GM10266 (cell line): ENCODE measurements around the gene RAB11FIP5.

Source experiments
- DNase-seq: peaks from one replicate; pipeline ENCODE4 v3.0.0; 2012; ENCODE audit errors: extremely low spot score
- TF ChIP-seq, protein P1 (sequence below): IDR thresholded peaks from 2 replicates; pipeline ENCODE4 v1.5.1; 2012; ENCODE audit warnings: mild to moderate bottlenecking, low read depth; ENCODE audit not compliant: control insufficient read depth, insufficient read depth; ENCODE audit errors: missing control alignments

Gene RAB11FIP5

DNA sequence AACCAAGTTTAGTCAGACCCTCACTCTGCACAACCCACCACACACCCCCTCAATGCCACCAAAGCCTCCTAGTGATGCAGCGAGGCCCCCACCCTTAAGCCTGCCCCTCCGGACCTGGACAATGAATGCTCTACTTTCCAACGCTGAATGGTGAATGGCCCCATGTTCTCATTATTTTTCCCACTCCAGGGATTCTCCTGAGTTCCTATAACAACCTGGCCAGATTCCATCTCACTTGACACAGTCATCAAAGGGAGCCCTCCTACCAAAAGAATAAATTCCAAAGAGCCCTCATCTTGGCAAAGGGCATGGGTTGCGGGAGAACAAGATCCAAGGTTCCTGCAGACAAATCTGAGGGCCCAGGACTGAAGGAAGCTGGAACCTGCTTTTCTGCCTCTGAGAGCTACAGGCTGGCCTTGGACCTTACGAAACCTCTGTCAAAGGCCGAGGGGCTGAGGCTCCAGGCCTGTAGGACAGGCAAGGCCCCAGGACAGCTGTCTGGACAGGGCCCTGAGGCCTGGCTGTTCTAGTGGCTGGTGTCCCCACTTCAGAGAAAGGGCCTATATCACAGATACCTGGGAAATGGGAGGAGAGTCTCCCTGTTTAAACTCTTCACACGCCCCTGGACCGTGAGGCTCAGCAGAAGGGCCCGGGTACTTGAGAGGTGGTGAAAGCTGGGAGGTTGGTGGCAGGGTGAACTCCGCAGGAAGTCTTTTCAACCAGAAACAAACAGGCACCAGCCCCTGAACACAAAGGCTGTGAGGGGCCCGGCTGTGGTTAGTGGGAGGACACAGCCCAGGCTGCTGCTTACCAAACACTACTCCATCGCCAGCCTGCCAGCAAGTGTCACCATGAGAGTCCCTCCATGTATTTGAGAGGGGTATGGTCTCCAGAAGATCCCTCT lies 68.6 kb downstream of the RAB11FIP5 start:
- no peak for DNase-seq
- TF ChIP-seq, protein P1, sequence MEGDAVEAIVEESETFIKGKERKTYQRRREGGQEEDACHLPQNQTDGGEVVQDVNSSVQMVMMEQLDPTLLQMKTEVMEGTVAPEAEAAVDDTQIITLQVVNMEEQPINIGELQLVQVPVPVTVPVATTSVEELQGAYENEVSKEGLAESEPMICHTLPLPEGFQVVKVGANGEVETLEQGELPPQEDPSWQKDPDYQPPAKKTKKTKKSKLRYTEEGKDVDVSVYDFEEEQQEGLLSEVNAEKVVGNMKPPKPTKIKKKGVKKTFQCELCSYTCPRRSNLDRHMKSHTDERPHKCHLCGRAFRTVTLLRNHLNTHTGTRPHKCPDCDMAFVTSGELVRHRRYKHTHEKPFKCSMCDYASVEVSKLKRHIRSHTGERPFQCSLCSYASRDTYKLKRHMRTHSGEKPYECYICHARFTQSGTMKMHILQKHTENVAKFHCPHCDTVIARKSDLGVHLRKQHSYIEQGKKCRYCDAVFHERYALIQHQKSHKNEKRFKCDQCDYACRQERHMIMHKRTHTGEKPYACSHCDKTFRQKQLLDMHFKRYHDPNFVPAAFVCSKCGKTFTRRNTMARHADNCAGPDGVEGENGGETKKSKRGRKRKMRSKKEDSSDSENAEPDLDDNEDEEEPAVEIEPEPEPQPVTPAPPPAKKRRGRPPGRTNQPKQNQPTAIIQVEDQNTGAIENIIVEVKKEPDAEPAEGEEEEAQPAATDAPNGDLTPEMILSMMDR: no peak

DNA sequence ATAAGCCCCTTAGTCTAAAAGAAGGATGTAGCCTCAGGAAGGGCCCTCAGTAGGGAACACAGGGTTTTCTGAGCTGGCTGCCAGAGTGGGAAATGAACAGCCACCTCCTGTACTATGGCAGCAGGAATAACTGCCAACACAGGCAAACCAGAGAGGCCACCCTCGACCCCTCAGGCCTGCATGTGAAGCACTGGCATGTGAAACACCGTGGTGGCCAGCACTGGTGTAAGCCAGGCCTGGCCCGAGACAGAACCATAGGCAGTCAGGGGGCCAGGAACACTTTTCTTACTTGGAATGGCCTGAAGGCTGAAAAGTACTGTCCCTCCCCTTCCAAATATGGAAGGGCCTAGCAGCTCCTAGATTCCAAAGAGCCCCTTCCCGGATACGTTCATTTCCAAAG lies 69.5 kb downstream of the RAB11FIP5 start:
- DNase-seq: no peak
- TF ChIP-seq, protein P1: no peak

DNA sequence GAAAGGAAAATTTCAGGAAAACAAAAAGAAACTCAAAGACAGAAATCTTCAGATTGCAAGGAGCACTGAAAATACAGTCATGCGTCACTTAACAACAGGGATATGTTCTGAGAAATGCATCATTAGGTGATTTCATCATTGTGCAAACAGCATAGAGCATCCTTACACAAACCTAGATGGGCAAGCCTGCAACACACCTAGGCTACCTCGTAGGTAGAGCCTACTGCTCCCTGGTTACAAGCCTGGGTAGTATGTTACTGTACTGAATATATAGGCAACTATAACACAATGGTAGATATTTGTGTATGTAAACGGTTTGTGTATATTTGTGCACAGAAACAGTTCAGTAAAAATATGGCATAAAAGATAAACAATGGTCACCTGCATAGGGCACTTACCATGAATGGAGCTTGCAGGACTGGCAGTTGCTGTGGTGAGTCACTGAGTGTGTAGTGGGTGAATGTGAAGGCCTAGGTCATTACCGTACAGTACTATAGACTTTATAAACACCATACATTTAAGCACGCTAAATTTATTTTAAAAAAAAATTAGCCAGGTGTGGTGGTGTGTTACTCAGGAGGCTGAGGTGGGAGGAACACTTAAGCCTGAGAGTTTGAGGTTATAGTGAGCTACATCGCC lies 74.7 kb downstream of the RAB11FIP5 start:
- no peak for DNase-seq
- TF ChIP-seq, protein P1: no peak

DNA sequence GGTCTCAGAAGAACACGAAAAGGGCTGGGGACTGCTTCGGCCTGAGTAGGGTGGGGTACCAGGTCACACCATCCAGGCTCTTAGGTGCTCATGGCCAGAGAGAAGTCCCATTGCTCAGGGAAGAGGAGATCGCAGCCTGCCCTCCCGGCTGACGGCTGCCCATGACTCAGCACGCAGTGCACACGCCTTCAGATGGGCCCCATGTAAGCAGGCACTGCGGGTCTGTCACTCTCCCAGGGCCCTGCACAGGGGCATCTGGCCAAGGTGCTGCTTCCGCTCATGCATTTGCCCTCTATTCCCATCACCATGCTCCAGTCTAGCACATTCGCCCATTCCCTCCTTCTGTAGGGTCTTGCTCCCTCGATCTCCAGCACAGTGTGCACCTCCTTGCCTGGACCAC lies 76.0 kb downstream of the RAB11FIP5 start:
- no peak for DNase-seq
- TF ChIP-seq, protein P1: no peak

DNA sequence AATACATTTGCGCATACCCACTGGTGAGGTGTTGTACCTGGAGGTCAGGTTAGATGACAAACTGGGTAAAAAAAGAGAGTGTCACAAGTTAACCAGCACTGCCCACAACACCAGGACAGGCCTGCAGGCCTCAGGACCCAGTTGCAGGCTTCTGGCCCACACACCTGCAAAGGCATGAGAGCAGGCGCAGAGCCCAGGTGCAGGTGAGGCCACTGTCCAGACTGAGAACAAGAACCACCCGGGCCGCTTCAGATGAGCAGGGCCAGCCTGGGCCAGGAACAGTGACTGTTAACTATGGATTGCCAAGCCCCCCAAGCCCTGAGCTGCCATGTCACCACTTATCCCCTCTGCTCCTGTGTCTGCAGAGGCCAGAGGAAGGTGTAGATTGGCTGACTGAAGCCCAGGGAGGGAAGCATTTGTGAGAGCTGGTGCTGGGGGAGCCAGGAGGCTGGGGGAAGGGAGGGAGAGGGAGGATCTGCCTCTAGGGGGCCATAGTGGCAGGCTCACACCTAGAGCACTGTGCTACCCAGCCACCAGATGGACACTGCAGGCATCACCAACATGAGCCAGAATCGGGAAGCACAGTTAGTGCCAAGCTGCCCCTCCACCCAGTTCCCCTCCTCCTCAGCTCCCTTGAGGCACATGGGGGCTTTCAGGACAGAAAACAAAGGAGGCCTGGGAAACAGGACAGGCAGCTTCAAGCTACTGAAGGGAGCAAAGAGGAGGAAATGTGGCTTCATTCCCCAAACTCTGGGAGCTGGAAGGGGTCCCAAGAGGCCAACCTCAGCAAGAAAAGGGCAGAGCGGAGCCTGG lies 76.6 kb downstream of the RAB11FIP5 start:
- no peak for DNase-seq

DNA sequence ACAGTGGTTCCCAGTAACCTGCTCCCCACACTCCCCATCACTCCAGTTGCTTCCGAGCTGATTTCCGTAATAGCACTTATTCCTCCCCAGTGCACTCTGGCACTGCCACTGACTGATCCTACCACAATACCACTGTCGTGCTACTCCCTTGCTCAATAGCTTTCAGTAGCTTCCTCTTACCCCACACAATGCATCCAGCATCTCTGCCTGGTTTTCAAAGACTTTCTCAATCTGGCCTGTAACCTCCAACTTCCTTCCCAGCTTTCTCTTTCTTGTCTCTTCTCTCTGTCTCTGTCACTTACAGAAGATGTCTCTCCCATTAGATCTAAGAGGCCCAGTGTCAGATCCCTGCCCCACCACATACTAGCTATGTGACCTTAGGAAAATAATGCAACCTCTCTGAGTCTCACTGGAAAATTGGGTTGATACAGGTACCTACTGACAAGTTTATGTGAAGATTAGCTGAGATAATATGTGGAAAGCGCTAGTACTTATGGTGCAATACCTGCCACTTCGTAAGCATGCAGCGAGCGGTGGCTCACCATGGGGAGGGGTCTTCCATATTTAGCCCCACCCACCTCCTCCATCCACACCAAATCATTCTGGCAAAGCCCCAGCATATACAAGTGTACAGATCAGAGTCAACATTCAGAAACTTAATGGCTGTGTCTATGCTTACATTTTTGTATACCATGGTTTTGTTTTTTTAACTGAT lies 77.9 kb downstream of the RAB11FIP5 start:
- no peak for DNase-seq
- TF ChIP-seq, protein P1: no peak

More for the DNA sequence above, 76.6 kb downstream of the RAB11FIP5 start:
- TF ChIP-seq, protein P1: no peak
